GM12875 (cell line): ENCODE data around the gene CTDP1.

ENCODE experiments used
- H3K4me3 ChIP-seq: one replicate; pipeline ENCODE4 v1.5.1; 2011; ENCODE audit warnings: low read depth, low read length, control low read depth
- CTCF ChIP-seq: IDR thresholded peaks from 2 replicates; pipeline ENCODE4 v1.5.1; 2011; ENCODE audit warnings: low read depth, mild to moderate bottlenecking, control low read depth, inconsistent platforms, low read length, moderate library complexity, borderline replicate concordance; ENCODE audit not compliant: insufficient read depth

Gene CTDP1

GRCh38 chr18:79753391-79753851 is 73.8 kb downstream of the CTDP1 start:
- TF ChIP-seq CTCF = no peak
- H3K4me3 ChIP-seq = no peak overlapping the region

- no peak overlapping the region for H3K4me3 ChIP-seq
- TF ChIP-seq CTCF = no peak
Measured at GRCh38 chr18:79754022-79754761, 74.6 kb downstream of the CTDP1 start.

GRCh38 chr18:79754831-79755351 is 75.3 kb downstream of the CTDP1 start:
- TF ChIP-seq CTCF = no peak

GRCh38 chr18:79755496-79756142 is 76.0 kb downstream of the CTDP1 start:
- no peak for TF ChIP-seq CTCF
- H3K4me3 ChIP-seq = no peak overlapping the region

More at GRCh38 chr18:79754831-79755351, 75.3 kb downstream of the CTDP1 start:
- H3K4me3 ChIP-seq = no peak overlapping the region

- no peak overlapping the region for H3K4me3 ChIP-seq
- TF ChIP-seq CTCF = no peak
Measured at GRCh38 chr18:79756143-79756500, 76.5 kb downstream of the CTDP1 start.

- TF ChIP-seq CTCF = no peak
Measured at GRCh38 chr18:79756826-79757225, 77.2 kb downstream of the CTDP1 start.

GRCh38 chr18:79760348-79760747 is 80.7 kb downstream of the CTDP1 start:
- TF ChIP-seq CTCF = no peak
- H3K4me3 ChIP-seq = no peak overlapping the region

More at GRCh38 chr18:79756826-79757225, 77.2 kb downstream of the CTDP1 start:
- H3K4me3 ChIP-seq = no peak overlapping the region
